Measurements from ENCODE around the gene SEZ6L. TPM values are rescaled to one million over a fixed set of nuclear protein-coding genes. Genes with fewer than 3 reads are reported as not detected.

The SEZ6L gene
- total and polyA plus RNA-seq, 2 experiments from 2014 or later = 0.43 to 0.44 TPM

- WGBS (ENCODE audit: low lambda C conversion rate, missing lambda C conversion rate) = 94% methylated on average over 3 of the region's 3 CpGs
- no peaks in the 10 kb centered on the region for H3K4me1 ChIP-seq (ENCODE audit: insufficient read depth)
- no peak overlapping the region for H3K4me2 ChIP-seq
- no peak for TF ChIP-seq EZH2 (IDR thresholded peaks at IDR 0.05; ENCODE audit: borderline replicate concordance)
- TF ChIP-seq EZH2phosphoT487 (IDR thresholded peaks at IDR 0.05; ENCODE audit: low read depth, severe bottlenecking, unreplicated experiment) = no peak
- TF ChIP-seq CTCF (IDR thresholded peaks at IDR 0.05; ENCODE audit: poor library complexity) = no peak
- no peak overlapping the region for H3K4me3 ChIP-seq
- no peaks in the 10 kb centered on the region for H3K9me2 ChIP-seq (replicated peaks; ENCODE audit: insufficient read depth)
- no peak for DNase-seq (ENCODE audit: low spot score)
- peaks cover 4% of the 10 kb centered on the region for H3K27me3 ChIP-seq
- no peaks in the 10 kb centered on the region for H3K9me3 ChIP-seq (ENCODE audit: low read depth)
- H3K79me2 ChIP-seq = no peaks in the 10 kb centered on the region
- no peak overlapping the region for H2AFZ ChIP-seq
- no peaks in the 10 kb centered on the region for H3K36me3 ChIP-seq (replicated peaks; ENCODE audit: insufficient read depth, low read depth)
- H3K27ac ChIP-seq = no peak overlapping the region
- H4K20me1 ChIP-seq (ENCODE audit: insufficient read depth, poor library complexity, severe bottlenecking) = no peaks in the 10 kb centered on the region
These were observed 25.4 kb upstream of the SEZ6L start for GRCh38 chr22:26143806-26144325.

- H2AFZ ChIP-seq = no peak overlapping the region
- no peaks in the 10 kb centered on the region for H3K36me3 ChIP-seq (replicated peaks; ENCODE audit: insufficient read depth, low read depth)
- H3K4me1 ChIP-seq (ENCODE audit: insufficient read depth) = no peaks in the 10 kb centered on the region
- no peak for DNase-seq (ENCODE audit: low spot score)
- no peak overlapping the region for H3K4me3 ChIP-seq
- no peaks in the 10 kb centered on the region for H3K79me2 ChIP-seq
- no peaks in the 10 kb centered on the region for H3K9me3 ChIP-seq (ENCODE audit: low read depth)
- H3K27me3 ChIP-seq = peaks cover 46% of the 10 kb centered on the region
- H4K20me1 ChIP-seq (ENCODE audit: insufficient read depth, poor library complexity, severe bottlenecking) = no peaks in the 10 kb centered on the region
- TF ChIP-seq EZH2 (IDR thresholded peaks at IDR 0.05; ENCODE audit: borderline replicate concordance) (no peak), EZH2phosphoT487 (IDR thresholded peaks at IDR 0.05; ENCODE audit: low read depth, severe bottlenecking, unreplicated experiment) (no peak), CTCF (IDR thresholded peaks at IDR 0.05; ENCODE audit: poor library complexity) (no peak)
- H3K4me2 ChIP-seq = no peak overlapping the region
- no peak overlapping the region for H3K27ac ChIP-seq
- no peaks in the 10 kb centered on the region for H3K9me2 ChIP-seq (replicated peaks; ENCODE audit: insufficient read depth)
These were observed 9.4 kb upstream of the SEZ6L start for GRCh38 chr22:26159886-26160285.

- Histone ChIP-seq H4K20me1 (ENCODE audit: insufficient read depth, poor library complexity, severe bottlenecking) (no peaks in the 10 kb centered on the region), H3K9me2 (replicated peaks; ENCODE audit: insufficient read depth) (no peaks in the 10 kb centered on the region), H3K4me3 (no peak overlapping the region), H3K4me1 (ENCODE audit: insufficient read depth) (no peaks in the 10 kb centered on the region), H3K27ac (no peak overlapping the region), H2AFZ (no peak overlapping the region), H3K9me3 (ENCODE audit: low read depth) (no peaks in the 10 kb centered on the region), H3K36me3 (replicated peaks; ENCODE audit: insufficient read depth, low read depth) (no peaks in the 10 kb centered on the region), H3K79me2 (no peaks in the 10 kb centered on the region), H3K27me3 (peaks cover 63% of the 10 kb centered on the region), H3K4me2 (no peak overlapping the region)
- DNase-seq (ENCODE audit: low spot score) = no peak
- no peak for TF ChIP-seq EZH2 (IDR thresholded peaks at IDR 0.05; ENCODE audit: borderline replicate concordance)
- no peak for TF ChIP-seq EZH2phosphoT487 (IDR thresholded peaks at IDR 0.05; ENCODE audit: low read depth, severe bottlenecking, unreplicated experiment)
- no peak for TF ChIP-seq CTCF (IDR thresholded peaks at IDR 0.05; ENCODE audit: poor library complexity)
- 73% methylated on average over 7 of the region's 7 CpGs for WGBS (ENCODE audit: low lambda C conversion rate, missing lambda C conversion rate)
These were observed 7.5 kb upstream of the SEZ6L start for GRCh38 chr22:26161746-26162145.

GRCh38 chr22:26162926-26163325, 6.3 kb upstream of the SEZ6L start:
- 85% methylated on average over 4 of the region's 4 CpGs for WGBS (ENCODE audit: low lambda C conversion rate, missing lambda C conversion rate)
- Histone ChIP-seq H3K4me2 (no peak overlapping the region), H3K27me3 (peaks cover 75% of the 10 kb centered on the region), H3K9me3 (ENCODE audit: low read depth) (no peaks in the 10 kb centered on the region), H4K20me1 (ENCODE audit: insufficient read depth, poor library complexity, severe bottlenecking) (no peaks in the 10 kb centered on the region), H3K27ac (no peak overlapping the region), H3K4me3 (no peak overlapping the region), H3K9me2 (replicated peaks; ENCODE audit: insufficient read depth) (no peaks in the 10 kb centered on the region), H3K79me2 (no peaks in the 10 kb centered on the region), H3K4me1 (ENCODE audit: insufficient read depth) (no peaks in the 10 kb centered on the region), H2AFZ (no peak overlapping the region), H3K36me3 (replicated peaks; ENCODE audit: insufficient read depth, low read depth) (no peaks in the 10 kb centered on the region)
- no peak for DNase-seq (ENCODE audit: low spot score)
- TF ChIP-seq CTCF (IDR thresholded peaks at IDR 0.05; ENCODE audit: poor library complexity) (no peak), EZH2 (IDR thresholded peaks at IDR 0.05; ENCODE audit: borderline replicate concordance) (no peak), EZH2phosphoT487 (IDR thresholded peaks at IDR 0.05; ENCODE audit: low read depth, severe bottlenecking, unreplicated experiment) (no peak)

Data from hepatocyte (in vitro differentiated cells).